A549 (cell line): ENCODE results near the gene ZRANB3. TPM values are rescaled to one million over a fixed set of nuclear protein-coding genes. Genes with fewer than 3 reads are reported as not detected.
A peak's percentile ranks its signal among the peaks of the same experiment; 100 is the strongest.

ENCODE experiments used
- ATAC-seq, 2 experiments: fragments of 200-7000 bp in 1 of 2; fragments of >200 bp in 1 of 2; cut with Nextera tagmentation in 1 of 2; cut with Tn5 transposase in 1 of 2; 3 replicates each; pipeline versions ENCODE4 v1.8.0 to v1.9.1; 2018 to 2020; ENCODE audit warnings: mild to moderate bottlenecking in 1 of 2, moderate library complexity in 1 of 2
- CTCF ChIA-PET: fragments of 300-600 bp; sonication (Branson Sonifier 250); formaldehyde crosslinking; extraction: SDS; loops from one replicate; lab custom pipeline; 2021; ENCODE audit warnings: antibody characterized with exemption, inconsistent platforms; lab: Yijun Ruan, JAX
- POLR2A ChIA-PET: fragments of 350-600 bp; formaldehyde crosslinking; extraction: SDS; loops from one replicate; lab custom pipeline; 2021; ENCODE audit warnings: antibody characterized with exemption, inconsistent platforms; lab: Yijun Ruan, JAX
- DNase-seq, 2 experiments: peaks; one replicate each; pipeline versions ENCODE4 v3.0.0 to v3.0.0-alpha.2; 2011 to 2016; ENCODE audit warnings: low read depth in 1 of 2, low spot score in 1 of 2
- FAIRE-seq: peaks from 2 replicates; lab custom pipeline; 2011; peaks lifted over from hg19 to GRCh38; lab: Jason Lieb, UNC
- H3K27ac ChIP-seq, 2 experiments: fragments of >200 bp; sonication (Bioruptor Twin); formaldehyde crosslinking; 3 replicates each; pipeline ENCODE4 v1.5.1; 2016 to 2017
- H3K4me1 ChIP-seq: fragments of >200 bp; sonication (Bioruptor Twin); formaldehyde crosslinking; 3 replicates; pipeline ENCODE4 v1.6.1; 2016
- H3K4me2 ChIP-seq: fragments of >200 bp; sonication (Bioruptor Twin); formaldehyde crosslinking; 3 replicates; pipeline ENCODE4 v1.6.1; 2016
- H3K4me3 ChIP-seq: fragments of >200 bp; sonication (Bioruptor Twin); formaldehyde crosslinking; 3 replicates; pipeline ENCODE4 v1.5.1; 2016
- H3K9me3 ChIP-seq: fragments of >200 bp; sonication (Bioruptor Twin); formaldehyde crosslinking; 3 replicates; pipeline ENCODE4 v1.6.1; 2016
- BCL3 ChIP-seq: fragments of >200 bp; sonication (Bioruptor Twin); formaldehyde crosslinking; IDR thresholded peaks from 3 replicates; pipeline ENCODE4 v1.6.1; 2016
- BHLHE40 ChIP-seq: IDR thresholded peaks from 2 replicates; pipeline ENCODE4 v1.6.1; 2012; ENCODE audit warnings: low read depth, low read length, inconsistent platforms
- CBX2 ChIP-seq: fragments of 200-600 bp; sonication (generic); IDR thresholded peaks from 2 replicates; pipeline ENCODE4 v1.6.1; 2016; ENCODE audit warnings: low read depth, mild to moderate bottlenecking, borderline replicate concordance
- CBX8 ChIP-seq: fragments of 200-600 bp; sonication (generic); IDR thresholded peaks from 2 replicates; pipeline ENCODE4 v1.6.1; 2016
- CEBPB ChIP-seq, 2 experiments: fragments of >200 bp in 1 of 2; sonication (Bioruptor Twin) in 1 of 2; formaldehyde crosslinking in 1 of 2; IDR thresholded peaks; 2 replicates each; pipeline ENCODE4 v1.6.1; 2012 to 2016
- CHD2 ChIP-seq: fragments of 150-350 bp; IDR thresholded peaks from 2 replicates; pipeline ENCODE4 v1.6.1; 2014; ENCODE audit warnings: low read length; ENCODE audit not compliant: partially characterized antibody
- CHD4 ChIP-seq: fragments of 200-600 bp; sonication (generic); IDR thresholded peaks from 2 replicates; pipeline ENCODE4 v1.6.1; 2016; ENCODE audit warnings: antibody characterized with exemption, mild to moderate bottlenecking, borderline replicate concordance
- E2F6 ChIP-seq: IDR thresholded peaks from 2 replicates; pipeline ENCODE4 v1.6.1; 2012; ENCODE audit warnings: low read depth, borderline replicate concordance
- EHMT2 ChIP-seq: fragments of 200-600 bp; sonication (generic); IDR thresholded peaks from 2 replicates; pipeline ENCODE4 v1.6.1; 2016; ENCODE audit warnings: antibody characterized with exemption, low read depth, mild to moderate bottlenecking, moderate library complexity
- EP300 ChIP-seq, 2 experiments: fragments of >200 bp; sonication (Bioruptor Twin); formaldehyde crosslinking; IDR thresholded peaks; 2 replicates in 1 of 2; 3 replicates in 1 of 2; pipeline ENCODE4 v1.6.1; 2016 to 2017
- FOSL2 ChIP-seq, 2 experiments: fragments of 450-650 bp in 1 of 2; fragments of >200 bp in 1 of 2; sonication (Bioruptor Twin) in 1 of 2; formaldehyde crosslinking; IDR thresholded peaks; 2 replicates each; pipeline versions ENCODE4 v1.5.0 to v1.6.1; 2016 to 2020; ENCODE audit warnings: mild to moderate bottlenecking in 1 of 2, moderate library complexity in 1 of 2
- HES2 ChIP-seq: fragments of >200 bp; sonication (Bioruptor Twin); formaldehyde crosslinking; IDR thresholded peaks from 2 replicates; pipeline ENCODE4 v1.6.1; 2016
- HOXB13 ChIP-seq: fragments of 250-450 bp; sonication (Bioruptor Pico); IDR thresholded peaks from 2 replicates; pipeline ENCODE4 v1.5.0; 2020; ENCODE audit warnings: low read depth, mild to moderate bottlenecking, moderate library complexity
- JUNB ChIP-seq: fragments of >200 bp; sonication (Bioruptor Twin); formaldehyde crosslinking; IDR thresholded peaks from 2 replicates; pipeline ENCODE4 v1.6.1; 2016
- KDM1A ChIP-seq: fragments of 200-600 bp; sonication (generic); IDR thresholded peaks from 2 replicates; pipeline ENCODE4 v1.6.1; 2016; ENCODE audit warnings: low read depth, mild to moderate bottlenecking
- MAFK ChIP-seq: fragments of 450-650 bp; IDR thresholded peaks from 2 replicates; pipeline ENCODE4 v1.6.1; 2014; ENCODE audit not compliant: partially characterized antibody
- MAX ChIP-seq: IDR thresholded peaks from 2 replicates; pipeline ENCODE4 v1.6.1; 2012
- NFE2L2 ChIP-seq: fragments of 150-350 bp; conservative IDR thresholded peaks from 2 replicates; pipeline ENCODE4 v1.6.1; 2014; ENCODE audit warnings: low read length
- POLR2AphosphoS2 ChIP-seq: conservative IDR thresholded peaks from 2 replicates; pipeline ENCODE4 v1.6.1; 2012; ENCODE audit warnings: low read length, improper control_type of control experiment, inconsistent platforms
- RAD21 ChIP-seq, 2 experiments: fragments of >200 bp in 1 of 2; sonication (Bioruptor Twin) in 1 of 2; formaldehyde crosslinking in 1 of 2; IDR thresholded peaks in 1 of 2; conservative IDR thresholded peaks in 1 of 2; 2 replicates in 1 of 2; 3 replicates in 1 of 2; pipeline ENCODE4 v1.6.1; 2012 to 2018; ENCODE audit warnings: inconsistent platforms in 1 of 2
- SMC3 ChIP-seq: fragments of >200 bp; sonication (Bioruptor Twin); formaldehyde crosslinking; IDR thresholded peaks from 3 replicates; pipeline ENCODE4 v1.6.1; 2018; ENCODE audit warnings: inconsistent platforms
- TFCP2L1 ChIP-seq: fragments of 250-450 bp; sonication (Bioruptor Pico); IDR thresholded peaks from 2 replicates; pipeline ENCODE4 v1.5.0; 2021; ENCODE audit warnings: mild to moderate bottlenecking
- TP53 ChIP-seq: fragments of 250-450 bp; sonication (Bioruptor Pico); IDR thresholded peaks from 2 replicates; pipeline ENCODE4 v1.5.0; 2021; ENCODE audit warnings: mild to moderate bottlenecking, moderate library complexity
- USF2 ChIP-seq: fragments of 450-650 bp; IDR thresholded peaks from 2 replicates; pipeline ENCODE4 v1.6.1; 2014; ENCODE audit warnings: antibody characterized with exemption
- ZSCAN20 ChIP-seq: fragments of 250-450 bp; sonication (Bioruptor Pico); IDR thresholded peaks from 2 replicates; pipeline ENCODE4 v1.8.0; 2022; ENCODE audit warnings: mild to moderate bottlenecking, moderate library complexity
- WGBS: methylation state at CpG from one replicate; pipeline ENCODE4 v1.1.6; 2017; ENCODE audit errors: missing lambda C conversion rate; 5-methylcytosine and 5-hydroxymethylcytosine counted together
- polyA plus RNA-seq, 4 experiments: library from polyadenylated mRNA; depleted of rRNA in 3 of 4; stranded (reverse); fragments of >200 nt; fragmentation: RNase III in 1 of 4; extraction: RNeasy Plus Mini Kit Qiagen cat#74134 plus additional on column Dnase treatment in 1 of 4; gene quantifications; 2 replicates in 3 of 4; 3 replicates in 1 of 4; pipeline ENCODE4 v1.2.3, GENCODE V29; 2011 to 2017

The ZRANB3 gene
- polyA plus RNA-seq, 2 of the 4 experiments (the other 2 are of a cell fraction) = 6.2 to 12.4 TPM

- DNase-seq (no peak), ATAC-seq (no peak), FAIRE-seq (no peak)
- no peak overlapping the region for H3K4me3 ChIP-seq
- TF ChIP-seq ZSCAN20 (CRISPR knock-in tag) (no peak), EP300 (IDR thresholded peaks at IDR 0.05) (no peak), HES2 (no peak), BCL3 (no peak), HOXB13 (CRISPR knock-in tag) (no peak), JUNB (no peak), USF2 (no peak)
- 58% methylated on average over 2 of the region's 2 CpGs for WGBS
- H3K4me1 ChIP-seq = no peaks in the 10 kb centered on the region
- H3K27ac ChIP-seq = no peak overlapping the region
- ChIA-PET POLR2A (no interaction called here), CTCF (interaction anchor here (1.0 to 1.3 kb wide), 2 partner anchors 17 to 204 kb away, joined by 3 read pairs; no protein-coding TSS in a partner anchor)
- H3K9me3 ChIP-seq = no peaks in the 10 kb centered on the region
- no peak overlapping the region for H3K4me2 ChIP-seq
Measured at GRCh38 chr2:135208016-135208415, 323.0 kb downstream of the ZRANB3 start.

GRCh38 chr2:135203944-135204343 lies 327.1 kb downstream of the ZRANB3 start:
- ATAC-seq (no peak), DNase-seq (no peak), FAIRE-seq (no peak)
- no peaks in the 10 kb centered on the region for H3K4me1 ChIP-seq
- H3K27ac ChIP-seq = no peak overlapping the region
- WGBS = 87% methylated on average over 3 of the region's 3 CpGs
- POLR2A ChIA-PET = no interaction called here
- no peak overlapping the region for H3K4me3 ChIP-seq
- no peak for TF ChIP-seq SMC3
- no peak for TF ChIP-seq BCL3
- no peak for TF ChIP-seq TFCP2L1 (CRISPR knock-in tag)
- no peak for TF ChIP-seq CHD2
- TF ChIP-seq FOSL2 (IDR thresholded peaks at IDR 0.05) = no peak
- TF ChIP-seq FOSL2 (CRISPR knock-in tag; IDR thresholded peaks at IDR 0.05) = no peak
- CTCF ChIA-PET = interaction anchor here (0.6 to 0.7 kb wide), 2 partner anchors 97 to 399 kb away, joined by 4 read pairs; no protein-coding TSS in a partner anchor
- no peak overlapping the region for H3K4me2 ChIP-seq
- H3K9me3 ChIP-seq = no peaks in the 10 kb centered on the region

GRCh38 chr2:135202751-135203150 lies 328.3 kb downstream of the ZRANB3 start:
- ChIA-PET CTCF (interaction anchor here (0.7 kb wide), 1 partner anchor 341 kb away, joined by 3 read pairs; no protein-coding TSS in a partner anchor), POLR2A (no interaction called here)
- no peak for ATAC-seq
- no peak for TF ChIP-seq BHLHE40
- TF ChIP-seq POLR2AphosphoS2 = no peak
- no peak for TF ChIP-seq E2F6
- TF ChIP-seq FOSL2 (IDR thresholded peaks at IDR 0.05) = no peak
- TF ChIP-seq FOSL2 (CRISPR knock-in tag; IDR thresholded peaks at IDR 0.05) = no peak
- no peak for TF ChIP-seq MAX
- no peak for TF ChIP-seq RAD21 (conservative IDR thresholded peaks at IDR 0.05 in 1 of 2, IDR thresholded peaks at IDR 0.05 in 1 of 2)
- no peak for TF ChIP-seq CBX8
- peak in 1 of 2 experiments; percentile 21; a peak in 1 of 4 replicates for TF ChIP-seq CEBPB (IDR thresholded peaks at IDR 0.05)
- TF ChIP-seq EHMT2 = no peak
- no peak for TF ChIP-seq CBX2
- TF ChIP-seq NFE2L2 = no peak
- no peak for TF ChIP-seq TP53 (CRISPR knock-in tag)
- peak; percentile 43 for TF ChIP-seq MAFK
- no peak for TF ChIP-seq CHD4
- TF ChIP-seq KDM1A = no peak
- TF ChIP-seq CHD2 = no peak
- H3K27ac ChIP-seq = no peak overlapping the region
- no peak for FAIRE-seq
- DNase-seq = no peak
- no peaks in the 10 kb centered on the region for H3K4me1 ChIP-seq
- H3K4me2 ChIP-seq = no peak overlapping the region
- no peak overlapping the region for H3K4me3 ChIP-seq
- no peaks in the 10 kb centered on the region for H3K9me3 ChIP-seq
